ENCODE results near the gene PNPLA4.

The PNPLA4 gene

GRCh38 chrX:7852166-7852565 lies 75.0 kb downstream of the PNPLA4 start:
- no peak for DNase-seq (ENCODE audit: low spot score)
